ENCODE data around the gene GABRG3.

The GABRG3 gene

GRCh38 chr15:27382361-27383025 is 411.5 kb downstream of the GABRG3 start:
- no peaks in the 10 kb centered on the region for H3K9me3 ChIP-seq (ENCODE audit: insufficient read depth, low read length)
- H3F3A ChIP-seq (ENCODE audit: insufficient read depth): no peaks in the 10 kb centered on the region

GRCh38 chr15:27383726-27384125 is 412.7 kb downstream of the GABRG3 start:
- H3K4me2 ChIP-seq (ENCODE audit: low read depth, low read length, poor library complexity, severe bottlenecking): no peak overlapping the region
- no peaks in the 10 kb centered on the region for H3K36me3 ChIP-seq (ENCODE audit: low read length)
- H3K79me2 ChIP-seq (ENCODE audit: insufficient read depth, low read length): no peaks in the 10 kb centered on the region
- H3K27me3 ChIP-seq (ENCODE audit: low read length): no peaks in the 10 kb centered on the region; the same call in 1 of the 2 replicates
- H3K9ac ChIP-seq (ENCODE audit: low read length): no peak overlapping the region
- H2AFZ ChIP-seq (ENCODE audit: low read depth, low read length, severe bottlenecking): no peak overlapping the region
- H3K9me3 ChIP-seq (ENCODE audit: insufficient read depth, low read length): no peaks in the 10 kb centered on the region
- no peak overlapping the region for H3K27ac ChIP-seq (ENCODE audit: low read depth, low read length)
- no peaks in the 10 kb centered on the region for H3F3A ChIP-seq (ENCODE audit: insufficient read depth)
- no peak for TF ChIP-seq EZH2phosphoT487 (conservative IDR thresholded peaks at IDR 0.05; ENCODE audit: low read length)
- no peak for TF ChIP-seq CTCF (IDR thresholded peaks at IDR 0.05; ENCODE audit: insufficient read depth, low read length, poor library complexity, severe bottlenecking)
- H3K4me3 ChIP-seq (ENCODE audit: insufficient read depth, low read length, poor library complexity, severe bottlenecking): no peak overlapping the region
- no peaks in the 10 kb centered on the region for H3K9me2 ChIP-seq (replicated peaks; ENCODE audit: insufficient read depth, low read length)
- no peaks in the 10 kb centered on the region for H4K20me1 ChIP-seq (ENCODE audit: low read depth, low read length)

More at GRCh38 chr15:27382361-27383025, 411.5 kb downstream of the GABRG3 start:
- no peaks in the 10 kb centered on the region for H3K79me2 ChIP-seq (ENCODE audit: insufficient read depth, low read length)
- no peaks in the 10 kb centered on the region; the same call in 1 of the 2 replicates for H3K27me3 ChIP-seq (ENCODE audit: low read length)
- no peak overlapping the region for H3K4me3 ChIP-seq (ENCODE audit: insufficient read depth, low read length, poor library complexity, severe bottlenecking)
- no peak overlapping the region for H3K9ac ChIP-seq (ENCODE audit: low read length)
- H3K36me3 ChIP-seq (ENCODE audit: low read length): no peaks in the 10 kb centered on the region
- no peak for TF ChIP-seq EZH2phosphoT487 (conservative IDR thresholded peaks at IDR 0.05; ENCODE audit: low read length)
- TF ChIP-seq CTCF (IDR thresholded peaks at IDR 0.05; ENCODE audit: insufficient read depth, low read length, poor library complexity, severe bottlenecking): no peak
- no peak overlapping the region for H3K4me2 ChIP-seq (ENCODE audit: low read depth, low read length, poor library complexity, severe bottlenecking)
- H3K9me2 ChIP-seq (replicated peaks; ENCODE audit: insufficient read depth, low read length): no peaks in the 10 kb centered on the region
- no peaks in the 10 kb centered on the region for H4K20me1 ChIP-seq (ENCODE audit: low read depth, low read length)
- H2AFZ ChIP-seq (ENCODE audit: low read depth, low read length, severe bottlenecking): no peak overlapping the region
- H3K27ac ChIP-seq (ENCODE audit: low read depth, low read length): no peak overlapping the region

- H3K36me3 ChIP-seq (ENCODE audit: low read length): no peaks in the 10 kb centered on the region
- H3K9me3 ChIP-seq (ENCODE audit: insufficient read depth, low read length): no peaks in the 10 kb centered on the region
- H3K4me3 ChIP-seq (ENCODE audit: insufficient read depth, low read length, poor library complexity, severe bottlenecking): no peak overlapping the region
- no peaks in the 10 kb centered on the region for H3F3A ChIP-seq (ENCODE audit: insufficient read depth)
- no peaks in the 10 kb centered on the region for H4K20me1 ChIP-seq (ENCODE audit: low read depth, low read length)
- H3K9me2 ChIP-seq (replicated peaks; ENCODE audit: insufficient read depth, low read length): no peaks in the 10 kb centered on the region
- H3K27me3 ChIP-seq (ENCODE audit: low read length): no peaks in the 10 kb centered on the region
- no peak overlapping the region for H3K9ac ChIP-seq (ENCODE audit: low read length)
- TF ChIP-seq EZH2phosphoT487 (conservative IDR thresholded peaks at IDR 0.05; ENCODE audit: low read length) (no peak), CTCF (IDR thresholded peaks at IDR 0.05; ENCODE audit: insufficient read depth, low read length, poor library complexity, severe bottlenecking) (no peak)
- no peaks in the 10 kb centered on the region for H3K79me2 ChIP-seq (ENCODE audit: insufficient read depth, low read length)
- no peak overlapping the region for H3K27ac ChIP-seq (ENCODE audit: low read depth, low read length)
- H3K4me2 ChIP-seq (ENCODE audit: low read depth, low read length, poor library complexity, severe bottlenecking): no peak overlapping the region
- H2AFZ ChIP-seq (ENCODE audit: low read depth, low read length, severe bottlenecking): no peak overlapping the region
These were observed 421.2 kb downstream of the GABRG3 start for GRCh38 chr15:27392163-27392562.
